Skin of body (tissue), 2 donors: ENCODE results near the gene CAPN5. TPM values are rescaled to one million over a fixed set of nuclear protein-coding genes. Genes with fewer than 3 reads are reported as not detected.

Experiments
- DNase-seq: peaks from one replicate; lab custom pipeline; 2025; lab: John Stamatoyannopoulos, UW
- total RNA-seq: library from RNA; depleted of rRNA; stranded (reverse); fragments of >200 nt; gene quantifications from one replicate; pipeline ENCODE4 v1.2.3, GENCODE V29; 2014

The CAPN5 gene
- total RNA-seq, 1 donor from 2014 or later = 8.2 TPM

DNA sequence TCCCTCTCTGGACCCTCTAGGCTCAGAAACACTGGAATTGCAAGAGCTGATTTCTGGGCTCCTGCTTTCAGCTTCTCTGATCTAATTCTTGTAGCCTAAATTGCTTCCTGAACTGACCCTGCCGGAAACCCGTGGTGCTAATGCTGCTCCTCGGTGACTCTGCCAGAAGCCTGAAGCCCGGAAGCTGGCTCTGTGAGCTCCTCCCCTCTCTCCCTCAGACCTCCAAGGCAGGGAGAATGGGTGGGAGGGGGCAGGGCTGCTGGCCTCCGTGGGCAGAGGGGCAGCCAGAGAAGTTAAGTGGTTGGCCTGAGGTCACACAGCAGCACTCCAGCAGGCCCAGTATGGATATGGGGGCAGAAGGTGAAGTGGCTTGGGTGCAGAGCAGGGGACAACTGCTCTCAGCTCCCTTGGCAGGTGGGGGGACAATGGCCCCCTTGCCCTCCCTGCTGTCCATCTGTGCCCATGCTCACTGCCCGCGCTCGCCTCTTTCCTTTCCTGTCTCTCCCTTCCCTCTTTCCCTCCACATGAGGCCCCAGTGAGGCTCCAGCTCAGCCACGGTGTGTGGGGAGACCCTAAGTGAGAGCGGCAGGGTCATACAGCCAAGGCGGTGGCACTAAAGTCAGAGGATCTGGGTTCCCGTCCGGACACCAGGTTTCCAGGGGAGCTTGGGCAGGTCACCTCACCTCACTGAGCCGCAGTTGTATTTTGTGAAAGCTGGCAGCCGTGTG, 16.2 kb downstream of the CAPN5 start:
- peak; percentile 12 for DNase-seq

DNA sequence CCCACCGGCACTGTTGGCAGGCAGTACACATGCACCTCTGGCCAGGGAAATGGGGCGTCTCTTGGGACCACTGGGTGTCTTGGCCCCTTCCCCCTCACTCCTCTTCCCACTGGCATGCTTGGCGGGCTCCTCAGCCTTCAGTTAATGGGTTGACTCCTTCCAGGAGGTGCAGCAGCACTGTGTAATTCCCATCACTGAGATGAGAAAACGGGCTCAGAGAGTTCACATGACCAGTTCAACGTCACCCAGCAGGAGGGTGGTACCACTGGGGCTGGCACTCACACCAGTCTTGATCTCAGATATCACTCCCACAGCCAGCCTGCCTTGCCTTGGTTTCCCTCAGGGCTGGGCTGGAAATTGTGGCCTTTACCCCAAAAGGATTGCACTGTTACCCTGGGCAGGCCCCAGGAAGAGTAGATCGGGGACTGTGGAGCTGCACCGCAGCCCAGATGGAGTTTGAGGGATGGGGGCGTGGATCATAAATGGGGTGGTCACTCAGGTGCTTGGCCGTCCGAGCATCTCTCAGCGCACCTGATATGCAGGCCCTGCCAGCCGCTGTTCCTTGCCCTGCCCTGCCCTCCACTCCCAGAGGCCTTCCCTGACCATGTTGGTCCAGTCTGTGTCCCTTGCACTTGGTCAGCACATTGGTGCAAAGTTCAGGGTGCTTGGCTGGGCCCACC, 16.9 kb downstream of the CAPN5 start:
- DNase-seq = no peak

- no peak for DNase-seq
Measured at GRCh38 chr11:77084581-77085191, 17.9 kb downstream of the CAPN5 start.

DNA sequence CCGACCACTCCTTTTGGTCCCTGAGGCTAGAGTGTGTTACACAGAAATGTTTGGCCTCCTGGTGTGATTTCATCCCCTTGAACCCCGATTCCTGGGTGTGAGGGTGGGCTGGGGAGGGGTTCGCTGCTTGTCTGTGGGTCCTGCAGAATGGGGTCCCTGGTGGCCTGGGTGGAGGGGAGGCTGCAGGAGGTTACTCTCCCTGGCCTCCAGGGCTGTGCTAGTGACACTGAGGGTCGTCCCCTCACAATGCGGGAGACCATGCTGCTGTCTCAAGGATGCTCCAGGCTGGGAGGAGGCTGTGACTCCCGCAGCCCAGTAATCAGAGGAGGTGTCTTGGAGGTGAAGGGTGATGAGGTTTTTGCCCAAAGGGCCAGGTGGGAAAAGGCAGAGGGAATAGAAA, 18.9 kb downstream of the CAPN5 start:
- DNase-seq = no peak

GRCh38 chr11:77086521-77087472, 20.0 kb downstream of the CAPN5 start:
- no peak for DNase-seq

DNA sequence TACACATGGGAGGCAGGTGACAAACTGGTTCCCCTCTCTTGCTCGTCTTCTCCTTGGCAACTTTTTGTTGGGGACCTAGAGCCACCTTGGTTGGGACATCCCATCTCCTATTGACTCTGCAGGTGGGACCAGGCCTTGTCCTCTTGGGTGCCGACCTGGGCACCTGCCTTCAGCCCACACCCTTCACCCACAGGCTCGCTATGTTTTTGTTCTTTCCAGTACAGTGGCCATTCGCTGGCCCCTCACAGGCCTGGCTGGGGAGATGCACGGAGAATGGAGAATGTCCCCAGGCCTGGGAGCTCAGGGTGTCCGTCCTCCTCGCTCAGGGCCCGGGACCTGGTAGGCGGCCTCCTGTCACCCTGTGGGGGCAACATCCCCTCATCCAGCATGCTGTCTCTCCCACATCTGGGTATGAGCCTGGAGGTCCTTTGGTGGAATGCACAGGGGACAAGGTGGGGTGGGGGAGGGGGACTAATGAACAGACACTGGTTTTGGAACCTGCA, 21.0 kb downstream of the CAPN5 start:
- DNase-seq = no peak

- no peak for DNase-seq
Measured at GRCh38 chr11:77088236-77089003, 21.6 kb downstream of the CAPN5 start.

- no peak for DNase-seq
Measured at GRCh38 chr11:77089004-77089545, 22.3 kb downstream of the CAPN5 start.

DNA sequence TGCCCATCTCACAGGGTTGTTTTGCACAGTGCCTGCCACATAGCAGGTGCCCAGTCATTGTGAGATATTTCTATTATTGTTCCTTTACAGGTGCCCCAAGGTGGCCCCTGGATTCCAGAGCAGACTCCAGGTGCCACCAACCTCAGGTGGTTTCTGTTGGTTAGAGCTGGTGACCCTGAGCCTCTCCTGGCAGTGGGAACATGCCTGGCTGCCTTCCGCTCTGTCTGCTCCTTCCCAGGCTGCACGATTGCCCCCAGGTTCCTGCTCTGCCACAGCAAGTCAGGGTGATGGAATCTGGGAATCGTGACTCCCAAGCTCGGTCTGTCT, 23.2 kb downstream of the CAPN5 start:
- DNase-seq = no peak

DNA sequence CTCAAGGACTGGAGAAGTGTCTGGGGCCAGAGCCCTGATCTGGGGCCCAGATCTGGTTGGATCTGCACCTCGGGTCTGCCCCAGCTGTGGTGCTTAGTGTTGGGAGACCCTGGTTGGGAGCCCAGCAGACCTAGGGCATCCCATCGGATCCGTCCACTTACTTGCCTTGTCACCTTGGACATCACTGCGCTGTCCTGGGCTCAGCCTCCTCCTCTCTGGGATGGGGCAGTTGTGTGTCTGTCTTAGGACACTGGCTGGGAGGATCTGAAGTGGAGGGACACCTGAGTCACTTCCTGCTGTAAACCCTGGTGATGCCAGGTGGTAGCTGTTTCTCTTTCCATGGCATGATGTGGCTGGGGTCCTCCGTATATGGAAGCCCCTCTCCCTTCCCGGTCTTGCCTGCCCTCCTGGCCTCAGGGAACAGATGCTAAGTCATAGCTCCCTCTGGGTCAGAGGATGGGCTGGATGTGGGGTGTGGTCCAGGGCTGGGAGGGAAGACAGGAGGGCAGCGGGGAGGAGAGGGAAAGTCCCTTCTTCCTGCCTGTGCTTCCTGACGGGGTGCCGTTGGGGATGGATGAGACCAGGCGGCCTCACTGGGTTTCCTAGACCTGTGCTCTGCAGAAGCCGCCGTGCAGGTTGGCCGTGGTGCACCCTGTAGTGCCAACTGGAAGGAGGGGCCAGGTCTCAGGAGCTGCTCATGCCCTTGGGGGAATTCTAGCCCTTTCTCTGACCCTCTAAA, 23.8 kb downstream of the CAPN5 start:
- no peak for DNase-seq

- peak; percentile 4 for DNase-seq
Measured at GRCh38 chr11:77091146-77091940, 24.6 kb downstream of the CAPN5 start.

GRCh38 chr11:77092382-77092781, 25.6 kb downstream of the CAPN5 start:
- DNase-seq = no peak

- no peak for DNase-seq
Measured at GRCh38 chr11:77093056-77093891, 26.5 kb downstream of the CAPN5 start.

DNA sequence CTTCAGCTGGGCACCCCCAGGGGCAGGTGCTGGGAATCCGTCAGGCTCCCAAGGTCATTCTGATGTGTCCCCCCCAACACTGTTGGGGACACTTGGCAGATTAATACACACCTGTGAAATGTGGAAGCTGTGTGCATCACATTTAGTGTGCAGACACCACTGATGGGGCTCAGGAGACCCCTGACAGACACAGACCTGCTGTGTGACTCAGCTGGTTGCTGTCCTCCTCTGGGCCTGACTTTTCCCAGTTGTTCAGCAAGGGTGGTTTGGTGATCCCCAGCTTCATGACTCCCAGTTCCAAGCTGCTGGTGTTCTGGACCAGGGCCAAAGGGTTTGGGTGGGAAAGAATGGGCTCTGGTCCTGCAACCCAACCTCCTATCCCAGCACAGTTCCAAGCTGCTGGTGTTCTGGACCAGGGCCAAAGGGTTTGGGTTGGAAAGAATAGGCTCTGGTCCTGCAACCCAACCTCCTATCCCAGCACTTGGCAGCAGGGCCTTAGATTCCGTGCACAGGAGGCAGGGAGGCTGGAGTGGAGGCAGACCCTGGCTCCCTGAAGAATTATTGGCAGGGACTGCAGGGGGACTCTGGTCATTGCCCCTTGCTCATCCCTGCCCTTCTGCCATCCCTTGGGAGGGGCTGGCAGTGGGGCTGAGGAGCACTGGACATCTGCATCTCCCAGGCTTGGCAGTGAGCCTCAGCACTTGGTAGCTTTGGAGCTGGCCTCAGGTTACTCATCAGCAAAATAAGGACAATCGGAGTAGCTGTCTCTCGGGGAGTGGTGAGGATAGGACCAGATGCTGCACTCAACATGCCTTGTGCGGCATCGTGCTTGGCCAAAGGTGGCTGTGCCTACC, 27.4 kb downstream of the CAPN5 start:
- DNase-seq = no peak

DNA sequence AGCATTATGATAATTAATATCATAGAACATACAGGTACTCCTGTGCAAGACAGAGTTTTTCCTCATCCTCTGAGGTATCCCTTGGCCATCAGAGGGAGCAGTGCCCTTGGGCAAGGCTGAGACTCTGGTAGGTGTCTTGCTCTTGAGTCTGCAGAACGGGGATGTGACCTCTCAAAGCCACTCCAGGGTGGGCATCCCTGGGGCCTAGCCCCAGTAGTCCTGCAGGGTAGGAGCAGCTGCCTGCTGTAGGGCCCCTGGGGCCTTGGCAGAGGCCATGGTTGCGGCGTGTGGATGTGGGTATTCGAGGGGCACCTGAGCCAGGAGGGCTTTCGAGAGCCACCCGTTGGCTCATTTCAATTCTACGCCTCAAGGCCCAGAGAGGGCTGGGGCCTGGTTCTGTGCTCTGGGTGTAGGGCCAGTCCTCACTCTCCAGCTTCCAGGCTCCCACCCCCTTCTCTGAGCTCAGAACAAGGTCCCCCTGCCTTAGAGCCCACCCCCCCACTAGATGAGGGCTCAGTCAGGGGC, 28.1 kb downstream of the CAPN5 start:
- no peak for DNase-seq

GRCh38 chr11:77095551-77096490, 29.1 kb downstream of the CAPN5 start:
- DNase-seq = no peak
